Sigmoid colon (tissue), 4 donors: ENCODE measurements around the gene DPP6.
"Not testable (repeated sequence)": the region's sequence is repeated elsewhere in the genome, so short reads cannot be mapped to it uniquely, and the experiment has no call there.

Source experiments
- EP300 ChIP-seq, 4 donors: sonication (generic); formaldehyde crosslinking; IDR thresholded peaks; one replicate each; pipeline ENCODE4 v1.6.1; 2017; ENCODE audit warnings: antibody characterized with exemption in 4 of 4
- POLR2A ChIP-seq, 2 donors: fragments of 450-650 bp; IDR thresholded peaks; one replicate each; pipeline ENCODE4 v1.6.1; 2016; ENCODE audit warnings: antibody characterized with exemption in 2 of 2, mild to moderate bottlenecking in 2 of 2, moderate library complexity in 2 of 2
- POLR2AphosphoS5 ChIP-seq, 4 donors: sonication (generic); formaldehyde crosslinking; IDR thresholded peaks; one replicate each; pipeline ENCODE4 v1.6.1; 2017; ENCODE audit warnings: antibody characterized with exemption in 4 of 4
- TF ChIP-seq, protein P1 (sequence below), 4 experiments: fragments of 450-650 bp in 3 of 4; fragments of 200-600 bp in 1 of 4; IDR thresholded peaks; one replicate each; pipeline ENCODE4 v1.5.1; 2016 to 2019; ENCODE audit warnings: antibody characterized with exemption in 4 of 4, mild to moderate bottlenecking in 3 of 4, moderate library complexity in 2 of 4

DNA sequence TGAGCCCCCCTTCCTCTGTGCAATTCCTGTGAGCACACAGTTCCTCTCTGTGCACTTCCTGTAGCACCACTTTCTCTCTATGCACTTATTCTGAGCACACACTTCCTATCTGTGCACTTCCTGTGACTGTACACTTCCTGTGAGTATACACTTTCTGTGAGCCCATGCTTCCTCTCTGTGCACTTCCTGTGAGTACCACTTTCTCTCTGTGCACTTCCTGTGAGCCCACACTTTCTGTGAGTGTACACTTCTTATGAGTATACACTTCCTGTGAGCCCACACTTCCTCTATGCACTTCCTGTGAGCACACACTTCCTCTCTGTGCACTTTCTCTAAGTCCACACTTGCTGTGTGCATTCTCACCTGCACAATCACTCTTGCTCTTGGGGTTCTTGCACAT, 83.4 kb downstream of the DPP6 start:
- TF ChIP-seq EP300, POLR2A, POLR2AphosphoS5 (IDR thresholded peaks at IDR 0.05): not testable (repeated sequence)
- TF ChIP-seq, protein P1, sequence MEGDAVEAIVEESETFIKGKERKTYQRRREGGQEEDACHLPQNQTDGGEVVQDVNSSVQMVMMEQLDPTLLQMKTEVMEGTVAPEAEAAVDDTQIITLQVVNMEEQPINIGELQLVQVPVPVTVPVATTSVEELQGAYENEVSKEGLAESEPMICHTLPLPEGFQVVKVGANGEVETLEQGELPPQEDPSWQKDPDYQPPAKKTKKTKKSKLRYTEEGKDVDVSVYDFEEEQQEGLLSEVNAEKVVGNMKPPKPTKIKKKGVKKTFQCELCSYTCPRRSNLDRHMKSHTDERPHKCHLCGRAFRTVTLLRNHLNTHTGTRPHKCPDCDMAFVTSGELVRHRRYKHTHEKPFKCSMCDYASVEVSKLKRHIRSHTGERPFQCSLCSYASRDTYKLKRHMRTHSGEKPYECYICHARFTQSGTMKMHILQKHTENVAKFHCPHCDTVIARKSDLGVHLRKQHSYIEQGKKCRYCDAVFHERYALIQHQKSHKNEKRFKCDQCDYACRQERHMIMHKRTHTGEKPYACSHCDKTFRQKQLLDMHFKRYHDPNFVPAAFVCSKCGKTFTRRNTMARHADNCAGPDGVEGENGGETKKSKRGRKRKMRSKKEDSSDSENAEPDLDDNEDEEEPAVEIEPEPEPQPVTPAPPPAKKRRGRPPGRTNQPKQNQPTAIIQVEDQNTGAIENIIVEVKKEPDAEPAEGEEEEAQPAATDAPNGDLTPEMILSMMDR (IDR thresholded peaks at IDR 0.05), result not testable (repeated sequence)
